Measurements from ENCODE around the gene OR4K2. TPM values are rescaled to one million over a fixed set of nuclear protein-coding genes. Genes with fewer than 3 reads are reported as not detected.
"Not testable (repeated sequence)": the region's sequence is repeated elsewhere in the genome, so short reads cannot be mapped to it uniquely, and the experiment has no call there.

The OR4K2 gene, protein sequence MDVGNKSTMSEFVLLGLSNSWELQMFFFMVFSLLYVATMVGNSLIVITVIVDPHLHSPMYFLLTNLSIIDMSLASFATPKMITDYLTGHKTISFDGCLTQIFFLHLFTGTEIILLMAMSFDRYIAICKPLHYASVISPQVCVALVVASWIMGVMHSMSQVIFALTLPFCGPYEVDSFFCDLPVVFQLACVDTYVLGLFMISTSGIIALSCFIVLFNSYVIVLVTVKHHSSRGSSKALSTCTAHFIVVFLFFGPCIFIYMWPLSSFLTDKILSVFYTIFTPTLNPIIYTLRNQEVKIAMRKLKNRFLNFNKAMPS
- polyA plus RNA-seq (ENCODE audit: insufficient read length in 12 of 12): under 1 TPM in 1 of 12 donors, not detected in 11; 0.01 TPM
- long read RNA-seq, donor 1: 0 reads
- long read RNA-seq, donor 2: 0 reads
- long read RNA-seq, donor 3: 0 reads
- long read RNA-seq, donor 4: 0 reads
- long read RNA-seq, donor 5: 0 reads
- long read RNA-seq, donor 6: 0 reads
- long read RNA-seq, donor 7: 0 reads
- long read RNA-seq, donor 8: 0 reads
- long read RNA-seq, donor 9, partial matches to known transcripts: 0 of 1 reads
- long read RNA-seq, donor 9, other reads (novel, unspliced or antisense): 0 of 1 reads
- long read RNA-seq, donor 10: 0 reads
- long read RNA-seq, donor 11, partial matches to known transcripts: 0 of 2 reads
- long read RNA-seq, donor 11, other reads (novel, unspliced or antisense): 0 of 2 reads

DNA sequence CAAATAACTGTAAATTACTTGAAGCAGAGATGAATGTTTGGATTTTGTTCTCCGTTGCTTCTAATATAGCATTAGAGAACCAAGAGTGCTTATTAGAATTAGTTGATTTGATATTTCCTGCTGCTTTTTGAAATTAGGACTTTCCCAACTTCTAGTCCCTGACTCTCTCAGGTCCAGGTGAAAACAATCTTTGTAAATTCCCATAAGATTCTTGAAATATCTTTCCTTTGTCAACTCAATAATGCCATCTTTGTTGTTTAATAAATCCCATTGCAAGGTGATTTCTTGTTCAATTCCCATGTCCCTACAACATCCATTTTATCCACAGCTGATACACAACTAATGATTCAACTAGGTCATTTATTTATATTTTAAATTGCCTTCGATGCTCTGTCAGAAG, at the start of gene OR4K2:
OR4K2 (plus strand) TSS at position 301 of the 400 bp plus-strand sequence. CDS start 1,126 bp downstream, outside the sequence.
- DNase-seq: no peak

DNA sequence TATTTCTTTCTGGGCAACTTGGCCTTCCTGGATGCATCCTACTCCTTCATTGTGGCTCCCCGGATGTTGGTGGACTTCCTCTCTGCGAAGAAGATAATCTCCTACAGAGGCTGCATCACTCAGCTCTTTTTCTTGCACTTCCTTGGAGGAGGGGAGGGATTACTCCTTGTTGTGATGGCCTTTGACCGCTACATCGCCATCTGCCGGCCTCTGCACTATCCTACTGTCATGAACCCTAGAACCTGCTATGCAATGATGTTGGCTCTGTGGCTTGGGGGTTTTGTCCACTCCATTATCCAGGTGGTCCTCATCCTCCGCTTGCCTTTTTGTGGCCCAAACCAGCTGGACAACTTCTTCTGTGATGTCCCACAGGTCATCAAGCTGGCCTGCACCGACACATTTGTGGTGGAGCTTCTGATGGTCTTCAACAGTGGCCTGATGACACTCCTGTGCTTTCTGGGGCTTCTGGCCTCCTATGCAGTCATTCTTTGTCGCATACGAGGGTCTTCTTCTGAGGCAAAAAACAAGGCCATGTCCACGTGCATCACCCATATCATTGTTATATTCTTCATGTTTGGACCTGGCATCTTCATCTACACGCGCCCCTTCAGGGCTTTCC, 47.2 kb upstream of the OR4K2 start:
- DNase-seq: not testable (repeated sequence)

DNA sequence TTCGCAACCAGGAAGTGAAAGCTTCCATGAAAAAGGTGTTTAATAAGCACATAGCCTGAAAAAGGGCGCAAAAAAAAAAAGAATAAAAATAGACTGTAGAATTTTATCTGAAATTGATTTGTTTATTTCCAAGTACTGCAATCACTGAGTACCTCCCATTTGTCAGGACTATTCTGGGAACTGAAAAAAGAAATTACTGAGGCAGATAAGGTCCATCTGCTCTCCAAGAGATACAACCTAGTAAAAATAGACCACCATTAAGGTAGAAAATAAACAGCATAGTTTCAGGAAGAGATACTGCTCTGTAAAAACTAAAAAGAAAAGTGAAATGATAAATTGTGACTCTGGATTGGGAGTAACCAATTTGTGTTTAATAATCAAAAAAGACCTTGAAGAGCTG, 46.6 kb upstream of the OR4K2 start:
- DNase-seq: no peak

DNA sequence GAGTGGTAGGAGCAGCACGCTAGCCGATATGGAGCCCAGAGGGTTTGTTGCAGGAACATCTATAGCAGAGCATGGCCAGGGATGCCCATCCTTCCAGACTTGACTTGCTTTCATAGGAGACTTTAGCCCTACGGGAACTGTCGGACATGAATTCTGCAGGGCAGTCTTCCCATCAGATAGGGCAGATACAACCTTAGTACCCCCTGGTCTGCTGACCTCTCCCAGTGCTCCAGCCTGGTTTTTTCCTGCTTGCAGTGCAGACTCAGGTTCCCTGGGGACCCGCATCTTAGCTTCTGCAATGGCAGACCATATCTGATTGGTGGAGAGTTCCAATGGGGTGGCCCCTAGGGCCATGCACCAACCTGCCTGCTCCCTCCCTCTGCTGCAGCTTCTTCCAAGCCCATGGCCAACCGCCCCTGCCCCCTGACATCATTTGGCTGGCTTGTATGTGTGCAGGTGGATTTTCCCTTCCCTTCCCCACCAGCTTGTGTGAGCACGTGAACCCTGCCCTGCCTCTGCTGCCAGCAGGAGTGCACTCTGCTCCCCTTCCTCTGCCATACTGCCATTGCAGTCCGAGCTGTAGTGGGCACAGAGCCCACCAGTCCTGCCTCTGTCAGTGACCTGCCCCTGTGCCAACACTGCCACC, 40.6 kb upstream of the OR4K2 start:
- DNase-seq: not testable (repeated sequence)

DNA sequence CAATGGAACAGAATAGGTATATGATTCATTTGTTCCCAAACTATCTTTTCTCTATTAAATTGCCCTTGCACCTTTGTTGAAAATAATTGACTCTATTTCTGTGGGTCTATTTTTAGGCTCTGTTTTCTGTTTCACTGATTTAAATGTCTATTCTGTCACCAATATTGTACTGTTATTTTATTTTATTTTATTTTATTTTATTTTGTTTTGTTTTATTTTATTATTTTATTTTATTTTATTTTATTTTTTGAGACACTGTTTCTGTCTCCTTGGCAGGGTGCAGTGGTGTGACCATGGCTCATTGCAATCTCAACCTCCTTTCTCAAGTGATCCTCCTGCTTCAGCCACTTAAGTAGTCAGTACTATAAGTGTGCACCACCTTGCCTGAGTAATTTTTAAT, 36.5 kb upstream of the OR4K2 start:
- DNase-seq: no peak

DNA sequence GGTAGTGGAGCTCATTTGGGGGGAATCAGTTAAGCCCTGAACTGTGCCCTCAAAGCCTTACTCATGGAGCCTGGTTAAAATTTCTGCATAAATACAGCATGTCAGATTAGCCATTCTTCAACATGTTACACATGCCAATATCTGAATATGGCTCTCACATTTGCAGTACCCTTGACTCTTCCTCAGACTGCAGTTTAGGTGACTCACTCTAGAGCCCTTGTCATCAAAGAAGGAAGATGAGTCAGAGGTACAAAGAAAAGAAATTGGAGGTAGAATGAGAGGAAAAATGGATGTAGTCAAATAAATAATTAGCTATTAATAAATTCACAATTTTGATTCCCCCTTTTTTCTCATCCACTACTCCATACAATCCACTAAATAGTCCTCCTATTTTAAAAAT, 23.6 kb upstream of the OR4K2 start:
- no peak for DNase-seq

DNA sequence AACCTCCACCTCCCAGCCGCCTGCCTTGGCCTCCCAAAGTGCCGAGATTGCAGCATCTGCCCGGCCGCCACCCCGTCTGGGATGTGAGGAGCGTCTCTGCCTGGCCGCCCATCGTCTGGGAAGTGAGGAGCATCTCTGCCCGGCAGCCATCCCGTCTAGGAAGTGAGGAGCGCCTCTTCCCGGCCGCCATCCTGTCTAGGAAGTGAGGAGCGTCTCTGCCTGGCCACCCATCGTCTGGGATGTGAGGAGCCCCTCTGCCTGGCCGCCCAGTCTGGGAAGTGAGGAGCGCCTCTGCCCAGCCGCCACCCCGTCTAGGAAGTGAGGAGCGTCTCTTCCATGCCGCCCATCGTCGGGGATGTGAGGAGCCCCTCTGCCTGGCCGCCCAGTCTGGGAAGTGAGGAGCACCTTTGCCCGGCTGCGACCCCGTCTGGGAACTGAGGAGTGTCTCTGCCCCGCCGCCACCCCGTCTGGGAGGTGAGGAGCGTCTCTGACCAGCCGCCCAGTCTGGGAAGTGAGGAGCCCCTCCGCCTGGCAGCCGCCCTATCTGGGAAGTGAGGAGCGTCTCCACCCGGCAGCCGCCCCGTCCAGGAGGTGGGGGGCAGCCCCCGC, 8.8 kb upstream of the OR4K2 start:
- not testable (repeated sequence) for DNase-seq

DNA sequence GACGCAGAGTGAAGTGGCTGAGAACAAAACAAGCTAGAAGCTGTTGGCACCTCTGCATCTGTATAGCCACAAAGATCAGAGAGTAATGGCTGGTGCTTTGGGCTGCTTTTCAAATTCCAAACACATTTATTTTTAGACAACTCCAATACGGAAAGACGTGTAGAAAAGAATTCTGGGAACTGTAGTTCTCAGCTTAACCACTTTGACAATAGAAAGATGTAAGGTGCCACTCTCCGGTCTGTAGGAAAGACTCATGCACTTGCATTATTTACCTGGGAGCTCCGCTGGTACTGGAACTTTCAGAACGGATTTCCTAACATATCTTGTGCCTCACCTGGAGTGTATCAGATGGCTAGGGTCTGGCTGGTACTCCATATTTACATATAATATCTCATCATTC, 1.8 kb upstream of the OR4K2 start:
- DNase-seq: no peak

DNA sequence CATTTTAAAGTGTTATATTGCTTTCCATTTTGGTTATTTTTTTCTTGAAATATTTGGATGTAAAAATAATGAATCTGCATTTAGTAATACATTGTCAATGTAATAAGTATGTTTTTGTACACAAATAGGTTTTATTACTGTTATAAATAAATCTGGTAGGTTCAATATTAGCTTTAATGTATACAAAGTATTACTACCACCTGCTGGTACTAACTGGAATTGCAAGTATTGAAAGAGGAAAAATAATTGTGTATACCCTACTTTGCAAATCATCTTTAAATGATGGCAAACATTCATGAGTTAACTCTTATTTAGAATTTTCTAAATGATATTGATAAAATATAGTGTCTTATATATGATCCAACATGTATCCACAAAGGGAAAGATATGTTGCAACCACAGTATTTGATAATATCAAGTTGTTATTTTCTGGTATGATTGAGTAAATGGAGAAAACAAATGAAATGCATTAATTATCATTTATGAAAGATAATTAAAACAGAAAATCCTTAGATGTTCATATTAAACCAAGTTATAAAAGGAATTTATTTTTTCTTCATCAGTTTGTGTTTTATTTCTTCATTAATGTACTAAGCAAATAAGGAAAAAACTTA, 3.2 kb downstream of the OR4K2 start:
- no peak for DNase-seq

DNA sequence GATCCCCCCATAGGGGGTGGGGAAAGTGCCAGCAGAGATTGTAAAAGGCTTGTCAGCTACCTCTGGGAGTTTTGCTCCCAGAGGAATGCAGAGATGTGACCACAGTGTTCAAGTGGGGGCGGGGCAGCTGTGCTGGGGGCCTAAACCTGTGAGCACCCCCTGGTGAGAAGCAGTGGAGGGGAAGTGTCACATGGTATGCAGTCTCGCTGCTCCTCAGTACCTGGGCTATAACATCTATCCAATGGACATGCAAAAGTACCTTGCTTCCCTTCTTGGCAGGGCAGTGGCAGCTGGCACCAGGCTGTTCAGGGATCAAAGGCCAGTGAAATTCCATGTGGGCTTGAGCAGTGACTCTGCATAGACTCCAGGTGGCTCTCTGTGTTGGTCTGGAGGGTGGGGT, 20.3 kb downstream of the OR4K2 start:
- no peak for DNase-seq

DNA sequence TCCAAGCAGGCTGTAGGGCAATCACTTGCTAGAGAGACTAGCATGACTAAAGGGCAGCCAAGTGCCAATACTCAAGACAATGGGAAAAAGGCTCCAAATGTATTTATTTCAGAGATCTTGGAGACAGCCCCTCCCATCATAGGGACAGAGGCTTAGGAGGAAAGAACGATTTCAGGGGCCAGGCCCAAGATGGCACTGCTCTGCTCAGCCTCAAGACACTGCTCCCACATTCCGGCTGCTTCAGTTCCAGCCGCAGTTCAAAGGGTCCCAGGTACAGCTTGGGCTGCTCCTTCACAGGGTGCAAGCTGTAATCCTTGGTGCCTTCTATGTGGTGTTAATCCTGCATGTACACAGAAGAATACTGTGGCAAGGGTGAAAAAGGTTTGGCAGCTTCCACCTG, 26.1 kb downstream of the OR4K2 start:
- no peak for DNase-seq

DNA sequence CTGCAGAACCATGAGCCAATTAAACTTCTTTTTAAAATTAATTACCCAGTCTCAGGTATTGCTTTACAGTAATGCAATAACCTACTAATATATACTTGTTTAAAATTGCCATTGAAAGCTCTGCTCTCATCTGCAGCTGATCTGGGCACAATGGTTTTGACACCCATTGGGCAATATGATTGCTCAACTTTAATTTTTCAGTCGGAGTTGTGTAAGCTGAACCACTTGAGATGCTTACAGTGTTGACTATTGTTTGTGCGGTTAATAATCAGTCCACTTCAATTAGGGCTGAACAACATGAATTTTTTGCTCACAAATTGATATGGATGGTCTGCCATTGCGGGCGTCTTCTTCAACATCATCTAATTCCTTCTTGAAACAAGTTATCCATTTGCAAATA, 27.5 kb downstream of the OR4K2 start:
- DNase-seq: no peak

DNA sequence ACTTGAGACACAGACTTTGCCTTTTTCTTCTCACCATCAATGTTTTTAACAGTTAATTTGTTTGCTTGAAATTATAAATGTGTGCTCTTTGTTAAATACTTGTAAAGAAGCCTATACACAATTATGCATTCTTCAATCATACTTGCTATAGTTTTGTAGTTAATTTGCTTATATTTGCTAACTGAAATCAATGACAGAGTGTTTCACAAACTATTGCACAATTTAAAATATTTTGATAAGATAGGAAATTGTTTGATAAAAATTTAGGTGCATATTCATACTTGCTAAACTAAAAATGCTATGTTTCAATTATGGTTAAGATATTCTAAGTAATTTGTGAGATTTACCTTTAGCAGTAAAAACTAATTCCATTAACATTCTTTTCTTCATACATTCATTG, 31.7 kb downstream of the OR4K2 start:
- DNase-seq: no peak

DNA sequence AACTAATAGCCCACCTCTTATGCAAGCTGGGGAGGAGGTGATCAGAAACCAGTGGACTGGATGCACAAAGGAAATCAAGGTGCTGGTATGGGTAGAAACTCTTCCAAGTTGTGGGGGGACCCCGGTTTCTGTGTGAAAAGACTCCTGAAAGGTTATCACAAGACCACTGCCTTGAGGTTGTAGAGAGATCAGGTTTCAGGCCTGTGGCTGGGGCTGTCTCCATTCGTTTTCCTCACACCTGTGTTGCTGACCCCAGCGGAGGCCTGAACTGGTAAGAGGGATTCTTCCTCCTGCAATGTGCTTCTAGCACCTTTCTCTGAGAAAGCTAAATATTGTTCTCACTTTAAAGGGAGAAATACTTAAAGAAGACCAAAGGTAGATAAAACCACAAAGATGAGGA, 36.2 kb downstream of the OR4K2 start:
- no peak for DNase-seq

DNA sequence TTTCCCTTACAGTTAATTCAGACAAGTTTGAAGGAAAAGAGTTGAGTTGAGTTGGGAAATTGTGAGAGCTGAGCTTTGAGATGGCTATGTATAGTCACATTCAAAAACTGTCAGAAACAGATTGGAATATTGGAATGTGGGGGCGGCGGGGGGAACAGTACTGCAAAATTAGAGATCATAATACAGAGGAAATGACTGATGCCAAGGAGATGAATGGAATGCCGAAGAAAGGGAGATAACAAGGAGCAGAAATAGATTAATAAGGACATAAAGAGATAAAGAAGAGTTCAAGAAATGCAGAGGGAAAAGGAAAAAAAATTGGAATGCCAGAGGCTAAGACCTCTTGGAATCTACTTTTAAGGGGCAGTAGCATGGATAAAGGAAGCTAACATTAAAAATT, 42.3 kb downstream of the OR4K2 start:
- DNase-seq: no peak

DNA sequence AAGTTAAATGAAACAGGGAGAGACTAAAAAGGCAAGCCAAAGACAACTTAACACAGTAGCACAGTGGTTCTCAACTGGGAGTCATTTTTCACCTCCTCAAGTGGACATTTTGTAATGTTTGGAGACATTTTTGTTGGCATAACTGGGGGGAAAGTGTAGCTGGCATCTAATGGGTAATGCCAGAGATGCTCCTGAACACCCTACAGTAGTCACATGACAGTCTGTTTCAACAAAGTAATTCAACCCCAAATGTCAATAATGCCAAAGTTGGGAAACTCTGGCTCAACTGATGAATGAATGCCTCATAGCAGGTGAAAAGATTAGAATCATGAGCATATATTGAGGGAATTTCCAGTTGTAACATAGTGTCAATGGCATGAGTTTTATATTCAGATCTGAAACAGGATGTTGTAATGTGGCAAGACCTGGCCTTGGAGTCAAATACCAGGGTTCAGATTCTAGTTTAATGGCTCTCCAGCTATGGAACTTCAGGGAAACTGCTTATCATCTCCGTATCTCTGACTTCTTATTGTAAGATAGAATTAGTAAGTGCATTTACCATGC, 43.1 kb downstream of the OR4K2 start:
- no peak for DNase-seq

DNA sequence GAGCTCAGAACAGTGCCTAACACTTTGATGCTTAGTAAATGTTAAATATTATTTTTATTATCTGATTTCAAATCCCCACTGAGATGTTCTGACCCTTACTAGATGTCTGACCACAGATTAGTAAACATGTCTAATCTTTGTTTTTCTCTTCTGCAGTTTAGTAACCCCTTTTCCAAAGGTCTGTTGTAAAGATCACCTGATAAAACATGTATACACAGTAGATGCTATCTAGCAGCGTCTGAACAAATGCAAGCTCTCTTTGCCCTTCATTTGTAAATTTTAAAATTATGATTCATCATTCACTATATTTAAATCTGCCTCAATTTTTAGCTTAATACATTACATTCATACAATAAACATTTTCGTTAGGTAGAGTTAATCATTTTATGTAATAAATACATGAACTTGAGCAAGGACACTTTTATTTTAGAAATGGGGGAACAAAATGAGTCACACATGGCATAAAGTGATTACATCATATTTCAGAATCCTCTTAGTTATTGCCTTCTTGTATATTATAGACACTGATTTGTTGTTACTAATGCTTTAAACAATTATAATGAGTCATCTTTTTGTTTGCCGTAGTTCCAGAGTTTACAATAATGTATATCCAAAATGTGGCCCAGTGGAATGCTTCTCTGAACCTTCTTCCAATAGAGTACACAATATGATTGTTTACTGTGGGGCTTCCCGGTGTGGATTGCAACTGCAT, 43.8 kb downstream of the OR4K2 start:
- no peak for DNase-seq

DNA sequence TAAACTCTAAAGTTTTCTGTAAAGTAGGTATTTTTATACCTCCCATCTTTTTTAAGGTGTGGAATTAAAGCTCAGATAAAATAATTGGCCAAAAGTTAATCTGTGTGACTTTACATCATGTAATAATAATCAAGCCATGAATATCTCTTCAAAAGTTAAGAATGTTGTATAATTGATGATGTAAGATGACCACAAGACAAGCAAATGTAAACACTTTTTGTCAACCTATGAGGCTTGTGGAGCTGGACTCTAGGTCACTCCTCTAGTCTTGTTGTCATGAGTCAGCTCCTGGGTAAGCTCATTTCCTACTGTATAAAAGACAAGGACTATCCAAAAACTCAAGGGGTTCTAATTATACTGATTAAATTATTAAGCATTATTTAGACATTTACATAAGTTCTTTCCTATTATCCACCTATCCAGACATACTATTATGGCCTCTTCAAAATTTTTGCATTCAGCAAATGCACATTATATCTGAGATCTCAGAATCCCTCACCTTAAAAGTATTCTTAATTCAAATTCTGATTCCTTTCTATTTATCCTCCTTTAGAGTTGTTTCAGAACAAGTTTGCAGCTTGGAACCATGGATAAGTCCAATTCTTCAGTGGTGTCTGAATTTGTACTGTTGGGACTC, 45.2 kb downstream of the OR4K2 start, which contains the start of gene OR4K5:
OR4K5 (plus strand) TSS at position 587 of the 637 bp plus-strand sequence; CDS start at position 587, 0 bp downstream.
- no peak for DNase-seq

DNA sequence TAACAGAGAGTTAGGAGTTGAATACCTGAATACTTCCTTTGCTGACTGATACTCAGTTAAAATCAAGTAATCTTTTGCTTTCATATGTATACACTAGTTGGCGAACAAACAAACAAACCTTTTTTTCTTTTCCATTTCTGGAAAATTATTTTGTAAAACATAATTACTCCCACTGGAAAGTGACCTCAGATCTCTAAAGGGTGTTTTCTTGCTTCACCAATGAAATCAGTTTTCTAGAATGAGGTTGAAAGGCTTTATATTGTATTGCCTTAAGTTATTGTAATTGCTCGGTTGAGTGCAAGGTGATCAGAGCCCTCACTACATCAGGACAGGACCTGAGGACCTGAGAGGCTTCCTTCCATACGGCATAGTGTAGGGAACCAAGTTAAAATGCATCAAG, 55.7 kb downstream of the OR4K2 start, which contains the start of gene OR4K1:
OR4K1 (plus strand) TSS at position 301 of the 400 bp plus-strand sequence. CDS start 4,750 bp downstream, outside the sequence.
- DNase-seq: no peak

Measured in muscle of arm (tissue), 14 donors.